Measurements from ENCODE around the gene CAP2.
"Not testable (repeated sequence)": the region's sequence is repeated elsewhere in the genome, so short reads cannot be mapped to it uniquely, and the experiment has no call there.

Gene CAP2

DNA sequence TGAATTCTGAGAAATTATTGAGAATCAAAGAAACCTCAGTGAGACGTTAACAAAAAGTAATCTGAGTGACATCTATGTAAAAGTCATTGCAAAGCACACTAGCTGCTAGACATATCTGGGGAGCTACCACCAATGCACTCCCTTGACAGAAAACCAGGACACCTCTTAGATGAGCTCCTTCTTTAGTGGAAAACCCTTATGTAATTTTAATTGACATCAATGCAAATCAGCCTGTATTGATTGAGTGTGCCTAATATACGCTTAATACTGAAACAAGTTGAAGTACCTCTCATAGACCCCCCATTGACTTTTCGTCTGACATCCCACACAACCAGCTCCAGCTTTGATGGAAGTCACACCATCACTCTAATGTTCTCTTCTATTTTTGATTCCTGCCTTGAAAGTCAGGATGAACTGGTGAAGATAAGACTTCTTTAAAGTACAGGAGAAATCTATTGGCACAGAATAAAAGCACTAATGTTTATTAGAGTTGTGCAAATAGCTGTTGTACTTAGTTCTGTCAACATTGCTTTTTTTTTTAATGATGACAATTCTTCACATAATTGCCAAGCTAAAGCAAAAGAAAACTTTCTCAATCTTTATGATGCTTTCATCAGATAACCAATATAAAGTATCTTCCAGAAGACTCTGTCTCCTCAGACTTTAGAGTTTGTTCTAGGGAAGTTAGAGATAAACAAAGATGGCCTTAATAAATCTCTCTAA lies 108.7 kb downstream of the CAP2 start:
- DNase-seq, result no peak
- no peak for TF ChIP-seq GATA1 (IDR thresholded peaks at IDR 0.05; ENCODE audit: low read depth, low read length)
- no peak for TF ChIP-seq POLR2A (IDR thresholded peaks at IDR 0.05; ENCODE audit: low read length)

DNA sequence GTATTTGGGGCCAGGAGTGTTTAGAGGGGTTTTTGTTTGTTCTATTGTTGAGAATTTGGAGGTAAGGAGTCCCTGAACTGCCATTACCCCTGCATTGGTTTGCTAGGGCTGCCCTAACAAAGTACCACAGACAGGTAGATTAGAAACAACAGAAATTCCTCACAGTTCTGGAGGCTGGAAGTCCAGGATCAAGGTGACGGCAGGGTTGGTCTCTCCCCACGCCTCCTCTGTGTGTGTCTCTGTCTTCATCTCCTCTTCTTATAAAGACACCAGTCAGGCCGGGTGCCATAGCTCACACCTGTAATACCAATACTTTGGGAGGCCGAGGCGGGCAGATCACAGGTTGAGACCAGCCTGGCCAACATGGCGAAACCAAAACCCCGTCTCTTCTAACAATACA lies 109.7 kb downstream of the CAP2 start:
- DNase-seq, result no peak
- TF ChIP-seq POLR2A (IDR thresholded peaks at IDR 0.05; ENCODE audit: low read length) (no peak), GATA1 (IDR thresholded peaks at IDR 0.05; ENCODE audit: low read depth, low read length) (no peak)

DNA sequence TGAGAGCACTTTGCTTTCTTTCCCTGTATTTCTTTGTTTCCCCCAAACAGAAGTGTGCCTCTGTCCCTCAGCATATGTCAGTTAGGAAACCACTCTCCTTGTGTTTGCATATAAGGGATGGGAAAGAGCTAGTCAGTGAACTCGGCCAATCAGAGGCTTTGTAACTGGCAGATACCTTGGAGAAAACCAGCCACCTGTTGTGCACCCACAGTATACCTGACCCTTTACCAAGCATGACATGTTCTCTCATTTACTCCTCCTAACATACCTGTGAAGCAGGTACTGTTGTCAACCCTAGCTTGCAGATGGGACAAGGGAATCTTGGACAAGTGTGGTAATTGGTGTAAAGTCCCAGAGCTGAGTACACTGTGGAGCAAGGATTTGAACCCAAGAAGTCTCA lies 110.6 kb downstream of the CAP2 start:
- no peak for TF ChIP-seq GATA1 (IDR thresholded peaks at IDR 0.05; ENCODE audit: low read depth, low read length)
- no peak for TF ChIP-seq POLR2A (IDR thresholded peaks at IDR 0.05; ENCODE audit: low read length)
- DNase-seq, result no peak

DNA sequence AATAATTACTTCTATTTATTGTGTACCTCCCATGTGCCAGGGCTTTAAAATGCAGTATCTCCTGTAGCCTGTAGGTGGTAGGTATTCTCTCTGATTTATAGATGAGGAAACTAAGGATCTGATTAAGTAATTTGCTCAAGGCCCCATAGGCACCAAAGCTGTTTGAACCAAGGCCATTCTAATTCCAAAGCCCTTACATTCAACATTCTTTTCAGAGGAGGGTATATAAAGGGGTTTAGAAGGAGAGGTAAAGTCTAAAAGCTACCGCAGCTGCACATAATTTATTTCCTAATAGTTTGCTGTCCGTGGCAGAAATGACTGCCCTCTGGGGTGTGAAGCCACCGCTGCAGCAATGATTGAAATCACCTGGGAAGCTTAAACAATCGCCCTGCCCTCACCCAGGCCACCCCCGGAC lies 111.7 kb downstream of the CAP2 start:
- DNase-seq, result peak in 1 of 2 experiments; percentile 4
- no peak for TF ChIP-seq POLR2A (IDR thresholded peaks at IDR 0.05; ENCODE audit: low read length)
- no peak for TF ChIP-seq GATA1 (IDR thresholded peaks at IDR 0.05; ENCODE audit: low read depth, low read length)

DNA sequence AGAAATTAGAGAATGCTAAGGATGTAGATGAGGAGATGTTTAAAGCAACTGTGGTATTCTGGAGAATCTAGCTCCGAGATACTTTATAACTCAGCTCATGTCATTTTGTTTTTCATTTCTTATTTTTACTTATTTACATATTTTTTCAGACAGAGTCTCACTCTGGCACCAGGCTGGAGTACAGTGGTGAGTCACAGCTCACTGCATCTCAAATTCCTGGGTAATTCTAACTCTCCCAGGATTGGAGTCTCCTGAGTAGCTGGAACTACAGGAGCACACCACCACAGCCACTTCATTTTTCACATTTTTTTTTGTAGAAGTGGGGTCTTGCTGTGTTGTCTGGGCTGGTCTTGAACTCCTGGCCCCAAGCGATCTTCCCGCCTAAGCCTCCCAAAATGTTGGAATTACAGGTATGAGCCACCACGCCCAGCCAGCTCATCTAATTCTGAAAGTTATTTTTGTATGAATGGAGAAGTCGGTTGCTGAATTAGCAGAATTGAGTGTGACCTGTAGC lies 112.4 kb downstream of the CAP2 start:
- DNase-seq, result no peak
- no peak for TF ChIP-seq GATA1 (IDR thresholded peaks at IDR 0.05; ENCODE audit: low read depth, low read length)
- TF ChIP-seq POLR2A (IDR thresholded peaks at IDR 0.05; ENCODE audit: low read length), result no peak

DNA sequence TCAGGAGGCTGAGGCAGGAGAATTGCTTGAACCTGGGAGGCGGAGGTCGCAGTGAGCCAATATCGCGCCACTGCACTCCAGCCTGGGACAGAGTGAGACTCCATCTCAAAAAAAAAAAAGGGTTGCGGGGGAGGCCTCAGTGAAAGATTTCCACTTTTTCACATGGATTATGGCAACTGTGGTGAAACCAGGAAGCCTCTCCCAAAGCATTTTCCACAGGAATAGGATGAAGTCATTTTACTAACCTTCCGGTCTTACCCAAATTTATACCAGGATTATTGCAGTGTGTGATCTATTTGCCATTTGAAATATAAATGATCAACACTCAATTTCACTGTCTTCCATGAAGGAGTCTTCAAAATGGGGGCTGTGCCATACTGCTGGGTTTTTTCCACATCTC lies 113.1 kb downstream of the CAP2 start:
- TF ChIP-seq GATA1 (IDR thresholded peaks at IDR 0.05; ENCODE audit: low read depth, low read length), result no peak
- no peak for TF ChIP-seq POLR2A (IDR thresholded peaks at IDR 0.05; ENCODE audit: low read length)
- no peak for DNase-seq

DNA sequence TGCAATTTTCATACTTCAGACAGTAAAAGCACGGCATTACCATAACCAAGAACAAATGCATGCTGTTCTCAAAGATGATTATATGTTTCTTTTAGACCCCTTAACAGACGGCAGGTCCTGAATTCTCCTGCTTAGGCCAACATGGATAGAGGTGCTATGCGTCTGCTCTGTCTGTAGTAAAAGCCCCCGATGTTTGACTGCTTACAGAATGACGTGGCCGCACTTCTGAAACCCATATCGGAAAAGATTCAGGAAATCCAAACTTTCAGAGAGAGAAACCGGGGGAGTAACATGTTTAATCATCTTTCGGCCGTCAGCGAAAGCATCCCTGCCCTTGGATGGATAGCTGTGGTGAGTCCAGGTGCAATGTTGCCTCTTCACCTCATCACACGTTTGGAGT lies 113.6 kb downstream of the CAP2 start:
- no peak for TF ChIP-seq GATA1 (IDR thresholded peaks at IDR 0.05; ENCODE audit: low read depth, low read length)
- no peak for TF ChIP-seq POLR2A (IDR thresholded peaks at IDR 0.05; ENCODE audit: low read length)
- no peak for DNase-seq

DNA sequence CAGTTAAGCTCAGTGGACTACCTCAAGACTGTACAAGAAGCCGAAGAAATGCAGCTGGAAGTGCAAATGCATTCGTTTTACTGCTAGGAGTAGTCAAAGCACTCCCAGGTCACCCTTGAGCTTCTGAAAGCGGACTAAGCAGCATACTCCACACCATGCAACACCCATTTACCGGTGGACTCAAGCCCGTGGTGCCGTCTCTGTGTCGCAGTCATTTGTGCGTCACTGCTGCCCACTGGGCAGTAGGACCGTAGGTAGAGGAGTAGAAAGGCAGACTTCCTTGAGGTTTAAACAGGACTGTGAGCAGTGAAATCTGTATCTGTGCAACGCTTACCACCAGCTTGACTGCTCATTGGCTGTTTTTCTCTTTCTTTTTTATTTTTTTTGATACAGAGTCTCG lies 117.7 kb downstream of the CAP2 start:
- DNase-seq, result no peak
- TF ChIP-seq GATA1 (IDR thresholded peaks at IDR 0.05; ENCODE audit: low read depth, low read length) (no peak), POLR2A (IDR thresholded peaks at IDR 0.05; ENCODE audit: low read length) (no peak)

DNA sequence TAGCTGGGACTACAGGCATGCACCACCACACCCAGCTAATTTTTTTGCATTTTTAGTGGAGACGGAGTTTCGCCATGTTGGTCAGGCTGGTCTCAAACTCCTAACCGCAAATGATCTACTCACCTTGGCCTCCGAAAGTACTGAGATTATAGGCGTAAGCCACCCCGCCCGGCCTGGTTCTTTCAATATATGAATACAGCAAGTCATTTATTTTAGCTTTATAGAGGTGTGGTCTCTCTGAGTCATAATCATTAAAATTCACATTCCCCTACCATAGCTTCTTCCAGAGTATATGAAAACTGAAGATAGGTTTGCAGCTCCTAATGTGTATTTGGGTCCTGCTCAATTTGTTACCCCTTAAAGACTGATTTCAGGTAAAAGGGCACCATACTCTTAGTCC lies 118.2 kb downstream of the CAP2 start:
- DNase-seq, result no peak
- no peak for TF ChIP-seq POLR2A (IDR thresholded peaks at IDR 0.05; ENCODE audit: low read length)
- TF ChIP-seq GATA1 (IDR thresholded peaks at IDR 0.05; ENCODE audit: low read depth, low read length), result no peak

DNA sequence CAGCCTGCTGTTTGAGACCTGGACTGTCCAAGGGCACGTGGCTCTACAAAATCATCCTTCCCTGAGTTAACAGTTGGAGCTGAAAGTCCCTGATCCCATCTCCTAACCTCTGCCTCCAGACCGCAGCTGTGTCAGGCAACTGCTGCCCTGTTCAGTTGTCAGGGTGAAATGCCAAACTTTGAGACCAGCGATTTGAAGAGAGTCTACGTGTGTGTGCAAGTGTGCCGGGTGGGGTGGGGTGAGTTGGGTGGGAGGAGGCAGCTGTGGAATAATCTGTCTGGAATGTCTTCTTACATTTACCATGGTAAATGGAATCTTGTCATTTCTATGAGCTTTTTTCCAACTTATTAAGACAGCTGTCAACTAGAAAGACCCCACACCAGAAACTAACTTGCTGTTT lies 125.7 kb downstream of the CAP2 start:
- no peak for DNase-seq
- no peak for TF ChIP-seq GATA1 (IDR thresholded peaks at IDR 0.05; ENCODE audit: low read depth, low read length)
- no peak for TF ChIP-seq POLR2A (IDR thresholded peaks at IDR 0.05; ENCODE audit: low read length)

DNA sequence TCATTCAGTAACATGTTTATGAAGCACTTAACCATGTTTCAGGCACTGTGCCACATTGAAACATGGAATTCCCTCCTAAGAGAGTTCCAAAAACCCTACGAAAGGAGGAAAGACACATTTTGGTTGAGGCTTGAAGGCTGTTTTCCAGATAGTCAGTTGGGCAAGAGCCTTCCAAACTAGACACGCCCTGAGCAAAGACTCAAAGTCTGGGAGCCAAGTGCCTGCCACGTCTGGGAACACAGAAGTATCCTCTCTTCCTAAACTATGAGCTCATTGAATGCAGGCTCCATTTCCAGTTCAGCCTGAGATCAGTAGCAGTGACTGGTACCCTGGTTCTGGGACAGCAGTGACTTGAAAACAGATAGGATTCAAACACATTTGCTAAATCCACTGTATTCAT lies 132.2 kb downstream of the CAP2 start:
- no peak for TF ChIP-seq POLR2A (IDR thresholded peaks at IDR 0.05; ENCODE audit: low read length)
- TF ChIP-seq GATA1 (IDR thresholded peaks at IDR 0.05; ENCODE audit: low read depth, low read length), result no peak
- DNase-seq, result no peak

DNA sequence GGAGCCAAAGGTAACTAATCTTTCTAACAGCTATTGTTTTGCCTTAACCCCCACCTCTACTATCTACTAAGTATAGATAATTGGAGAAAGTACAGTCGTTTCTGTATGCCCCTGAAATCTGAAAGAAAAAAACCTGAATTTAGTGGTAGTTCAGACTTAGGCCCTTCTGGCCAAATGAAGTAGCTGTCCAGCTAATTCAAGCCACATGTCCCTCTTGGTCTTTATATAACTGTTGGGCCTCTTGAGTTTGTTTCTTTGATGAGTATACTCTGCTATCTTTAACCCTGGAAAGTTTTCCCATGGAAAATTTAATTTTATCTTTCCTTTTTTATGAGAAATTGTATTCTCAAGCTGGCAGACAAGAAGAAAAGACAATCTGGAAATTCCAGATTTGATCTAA lies 133.7 kb downstream of the CAP2 start:
- no peak for TF ChIP-seq POLR2A (IDR thresholded peaks at IDR 0.05; ENCODE audit: low read length)
- TF ChIP-seq GATA1 (IDR thresholded peaks at IDR 0.05; ENCODE audit: low read depth, low read length), result no peak
- no peak for DNase-seq

DNA sequence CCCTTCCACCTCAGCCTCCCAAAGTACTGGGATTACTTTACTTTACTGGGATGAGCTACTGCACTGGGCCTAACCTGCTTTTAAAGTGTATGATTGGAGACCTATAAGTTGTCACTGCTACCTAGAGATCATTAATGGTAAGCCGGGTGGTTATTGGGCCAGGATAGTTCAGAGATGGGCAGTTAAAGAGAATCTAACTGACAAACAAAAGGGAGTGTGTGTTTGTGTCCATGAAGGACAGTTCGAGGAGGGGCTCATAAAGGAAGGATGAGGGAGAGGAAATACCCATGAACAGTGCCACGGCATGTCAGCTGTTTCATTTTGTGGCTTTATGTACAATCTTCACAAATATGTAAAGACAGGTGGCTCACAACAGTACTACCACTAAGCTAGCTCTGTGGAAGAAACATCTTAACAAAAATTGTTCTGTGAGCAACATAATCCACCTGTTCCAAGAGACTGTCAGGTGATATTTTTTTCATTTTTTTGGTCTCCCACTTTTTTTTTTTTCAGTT lies 137.0 kb downstream of the CAP2 start:
- no peak for TF ChIP-seq POLR2A (IDR thresholded peaks at IDR 0.05; ENCODE audit: low read length)
- TF ChIP-seq GATA1 (IDR thresholded peaks at IDR 0.05; ENCODE audit: low read depth, low read length), result no peak
- DNase-seq, result no peak

DNA sequence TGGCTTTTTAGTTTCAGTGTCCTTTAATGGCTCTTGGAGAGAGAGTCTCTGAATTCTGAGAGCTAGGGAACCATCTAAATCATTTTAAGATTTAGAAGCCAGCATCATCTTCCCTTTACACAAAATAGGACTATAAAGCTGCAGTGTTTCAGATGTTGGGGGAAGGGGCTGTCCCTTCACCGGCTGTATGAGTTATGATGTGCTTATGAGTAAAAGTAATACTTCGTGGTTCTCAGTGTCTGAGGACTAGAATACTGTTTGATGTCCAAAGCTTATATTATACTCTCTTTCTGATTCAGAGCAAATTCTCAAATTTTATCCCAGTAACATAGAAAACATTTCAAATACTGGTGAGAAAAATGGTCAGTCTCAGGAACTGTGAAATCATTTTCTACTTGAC lies 143.2 kb downstream of the CAP2 start:
- TF ChIP-seq POLR2A (IDR thresholded peaks at IDR 0.05; ENCODE audit: low read length) (no peak), GATA1 (IDR thresholded peaks at IDR 0.05; ENCODE audit: low read depth, low read length) (no peak)

DNA sequence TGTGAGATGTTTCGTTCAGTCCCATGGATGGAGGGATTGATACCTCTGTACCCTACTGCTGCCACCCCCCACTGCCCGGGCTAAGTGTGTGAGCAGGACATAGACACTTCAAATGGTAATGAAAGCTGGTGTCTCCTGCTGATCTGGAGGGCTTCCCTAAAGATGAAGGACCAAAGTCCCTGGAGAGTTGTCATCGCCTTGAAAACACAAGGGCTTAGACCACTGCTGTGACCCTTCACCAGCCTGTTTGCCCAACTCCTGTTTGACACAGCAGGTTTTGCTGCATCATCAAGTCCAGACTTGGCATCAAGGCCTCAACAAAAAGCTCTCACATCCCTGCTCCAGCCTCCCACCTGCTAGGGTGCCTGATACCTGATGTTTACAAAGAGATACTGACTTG lies 148.8 kb downstream of the CAP2 start:
- DNase-seq, result no peak
- TF ChIP-seq POLR2A (IDR thresholded peaks at IDR 0.05; ENCODE audit: low read length) (no peak), GATA1 (IDR thresholded peaks at IDR 0.05; ENCODE audit: low read depth, low read length) (no peak)

More for the DNA sequence above, 143.2 kb downstream of the CAP2 start:
- no peak for DNase-seq

DNA sequence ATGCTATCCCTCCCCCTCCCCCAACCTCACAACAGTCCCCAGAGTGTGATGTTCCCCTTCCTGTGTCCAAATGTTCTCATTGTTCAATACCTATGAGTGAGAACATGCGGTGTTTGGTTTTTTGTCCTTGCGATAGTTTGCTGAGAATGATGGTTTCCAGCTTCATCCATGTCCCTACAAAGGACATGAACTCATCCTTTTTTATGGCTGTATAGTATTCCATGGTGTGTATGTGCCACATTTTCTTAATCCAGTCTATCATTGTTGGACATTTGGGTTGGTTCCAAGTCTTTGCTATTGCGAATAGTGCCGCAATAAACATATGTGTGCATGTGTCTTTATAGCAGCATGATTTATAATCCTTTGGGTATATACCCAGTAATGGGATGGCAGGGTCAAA lies 152.3 kb downstream of the CAP2 start:
- DNase-seq, result not testable (repeated sequence)

Data from erythroblast (primary cell).